ENCODE results near the gene TLK1.

DNA sequence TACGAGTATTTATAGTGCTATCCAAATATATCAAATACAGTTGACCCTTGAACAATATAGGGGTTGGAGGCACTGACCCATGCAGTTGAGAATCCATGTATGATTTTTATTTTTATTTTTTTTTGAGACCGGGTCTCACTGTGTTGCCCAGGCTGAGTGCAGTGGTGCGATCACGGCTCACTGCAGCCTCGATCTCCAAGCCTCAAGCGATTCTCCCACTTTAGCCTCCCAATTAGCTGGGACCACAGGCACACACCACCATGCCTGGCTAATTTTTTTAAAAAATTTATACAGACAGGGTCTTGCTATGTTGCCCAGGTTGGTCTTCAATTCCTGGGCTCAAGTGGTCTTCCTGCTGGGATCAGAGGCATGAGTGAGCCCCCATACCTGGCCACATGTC is 161.0 kb downstream of the TLK1 start:
- TF ChIP-seq JUN (IDR thresholded peaks at IDR 0.05; ENCODE audit: borderline replicate concordance, insufficient read depth, insufficient read length, low read depth) (no peak), EZH2 (IDR thresholded peaks at IDR 0.05; ENCODE audit: borderline replicate concordance, low read depth, low read length, severe bottlenecking) (no peak), POLR2A (IDR thresholded peaks at IDR 0.05; ENCODE audit: low read depth, low read length) (no peak)
- TF ChIP-seq, protein P1, sequence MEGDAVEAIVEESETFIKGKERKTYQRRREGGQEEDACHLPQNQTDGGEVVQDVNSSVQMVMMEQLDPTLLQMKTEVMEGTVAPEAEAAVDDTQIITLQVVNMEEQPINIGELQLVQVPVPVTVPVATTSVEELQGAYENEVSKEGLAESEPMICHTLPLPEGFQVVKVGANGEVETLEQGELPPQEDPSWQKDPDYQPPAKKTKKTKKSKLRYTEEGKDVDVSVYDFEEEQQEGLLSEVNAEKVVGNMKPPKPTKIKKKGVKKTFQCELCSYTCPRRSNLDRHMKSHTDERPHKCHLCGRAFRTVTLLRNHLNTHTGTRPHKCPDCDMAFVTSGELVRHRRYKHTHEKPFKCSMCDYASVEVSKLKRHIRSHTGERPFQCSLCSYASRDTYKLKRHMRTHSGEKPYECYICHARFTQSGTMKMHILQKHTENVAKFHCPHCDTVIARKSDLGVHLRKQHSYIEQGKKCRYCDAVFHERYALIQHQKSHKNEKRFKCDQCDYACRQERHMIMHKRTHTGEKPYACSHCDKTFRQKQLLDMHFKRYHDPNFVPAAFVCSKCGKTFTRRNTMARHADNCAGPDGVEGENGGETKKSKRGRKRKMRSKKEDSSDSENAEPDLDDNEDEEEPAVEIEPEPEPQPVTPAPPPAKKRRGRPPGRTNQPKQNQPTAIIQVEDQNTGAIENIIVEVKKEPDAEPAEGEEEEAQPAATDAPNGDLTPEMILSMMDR (IDR thresholded peaks at IDR 0.05; ENCODE audit: extremely low read depth in 1 of 2, insufficient read depth in 1 of 2, low read depth in 1 of 2, low read length in 2 of 2): no peak

Measured in endothelial cell of umbilical vein (primary cell).